ENCODE results near the gene PAXX.

Gene PAXX

GRCh38 chr9:137035507-137035834 is 43.2 kb downstream of the PAXX start:
- peak overlapping the region; percentile 84 for H3K27ac Mint-ChIP-seq (ENCODE audit: low read depth)
- no peak for ATAC-seq (replicated peaks; ENCODE audit: extremely low read depth, poor library complexity, severe bottlenecking)
- H3K4me1 Mint-ChIP-seq: peaks cover 37% of the 10 kb centered on the region
- no peaks in the 10 kb centered on the region for H3K9me3 Mint-ChIP-seq
- DNase-seq (ENCODE audit: low spot score in 2 of 2): no peak
- H3K4me3 Mint-ChIP-seq: peak overlapping the region; percentile 78
- peaks cover 9% of the 10 kb centered on the region for H3K36me3 Mint-ChIP-seq (ENCODE audit: insufficient read depth)
- no peaks in the 10 kb centered on the region for H3K27me3 Mint-ChIP-seq

DNA sequence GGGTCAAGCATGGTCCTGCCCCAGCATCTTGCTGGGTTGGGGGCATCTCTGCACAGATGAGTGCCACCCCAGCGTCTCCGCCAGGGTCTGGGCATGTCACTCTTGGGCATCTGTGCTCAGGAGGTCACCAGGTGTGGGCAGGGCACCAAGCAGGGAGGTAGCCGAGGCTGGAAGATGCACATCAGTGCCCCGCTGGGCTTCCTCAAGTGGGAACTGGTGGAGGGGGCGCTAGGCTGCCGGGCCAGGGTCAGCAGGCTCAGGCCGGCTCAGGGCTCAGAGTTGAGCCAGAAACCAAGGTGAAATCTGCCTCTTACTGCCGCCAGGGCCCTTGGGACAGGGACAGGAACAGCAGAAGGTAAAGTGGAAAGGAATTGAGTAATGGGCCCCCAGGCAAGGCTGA is 43.7 kb downstream of the PAXX start:
- ATAC-seq (replicated peaks; ENCODE audit: extremely low read depth, poor library complexity, severe bottlenecking) (no peak), DNase-seq (ENCODE audit: low spot score in 2 of 2) (no peak)
- peaks cover 6% of the 10 kb centered on the region for H3K36me3 Mint-ChIP-seq (ENCODE audit: insufficient read depth)
- H3K27ac Mint-ChIP-seq (ENCODE audit: low read depth): no peak overlapping the region
- H3K9me3 Mint-ChIP-seq: no peaks in the 10 kb centered on the region
- H3K4me1 Mint-ChIP-seq: peaks cover 32% of the 10 kb centered on the region
- H3K4me3 Mint-ChIP-seq: no peak overlapping the region
- H3K27me3 Mint-ChIP-seq: no peaks in the 10 kb centered on the region

DNA sequence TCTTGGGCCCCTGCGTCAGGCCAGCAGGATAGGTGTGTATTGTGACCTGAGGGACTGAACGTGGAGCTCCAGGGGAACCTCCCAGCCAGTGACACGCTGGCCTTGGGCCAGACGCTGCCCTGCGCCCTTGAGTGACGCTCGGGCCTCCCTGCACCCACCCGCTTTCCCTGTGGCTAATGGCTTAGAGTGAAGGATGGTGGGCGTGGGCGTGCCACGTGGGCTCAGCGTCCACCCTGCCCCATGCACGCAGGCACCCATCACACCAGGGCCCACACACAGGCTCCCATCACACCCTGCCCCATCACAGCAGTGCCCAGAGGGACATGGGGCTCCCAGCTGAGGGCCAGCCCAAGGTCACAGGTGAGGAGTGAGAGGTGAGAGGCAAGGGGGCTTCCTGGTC is 44.8 kb downstream of the PAXX start:
- H3K4me1 Mint-ChIP-seq: peaks cover 27% of the 10 kb centered on the region
- no peaks in the 10 kb centered on the region for H3K9me3 Mint-ChIP-seq
- H3K27me3 Mint-ChIP-seq: no peaks in the 10 kb centered on the region
- H3K27ac Mint-ChIP-seq (ENCODE audit: low read depth): no peak overlapping the region
- DNase-seq (ENCODE audit: low spot score in 2 of 2): no peak
- peaks cover 5% of the 10 kb centered on the region for H3K36me3 Mint-ChIP-seq (ENCODE audit: insufficient read depth)
- no peak for ATAC-seq (replicated peaks; ENCODE audit: extremely low read depth, poor library complexity, severe bottlenecking)
- no peak overlapping the region for H3K4me3 Mint-ChIP-seq

DNA sequence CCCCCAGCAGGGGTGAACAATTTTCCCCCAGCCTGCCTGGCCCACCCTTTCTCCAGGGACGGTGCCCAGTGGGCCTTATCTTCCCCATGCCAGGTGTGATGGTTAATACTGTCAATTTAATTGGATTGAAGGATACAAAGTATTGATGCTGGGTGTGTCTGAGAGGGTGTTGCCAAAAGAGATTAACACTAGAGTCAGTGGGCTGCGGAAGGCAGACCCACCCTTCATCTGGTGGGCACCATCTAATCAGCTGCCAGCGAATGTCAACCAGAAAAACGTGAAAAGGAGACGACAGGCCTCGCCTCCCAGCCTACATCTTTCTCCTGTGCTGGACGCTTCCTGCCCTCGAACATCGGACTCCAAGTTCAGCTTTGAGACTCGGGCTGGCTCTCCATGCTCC is 45.3 kb downstream of the PAXX start:
- peaks cover 22% of the 10 kb centered on the region for H3K4me1 Mint-ChIP-seq

GRCh38 chr9:137038916-137039315 is 46.7 kb downstream of the PAXX start:
- H3K4me1 Mint-ChIP-seq: peaks cover 14% of the 10 kb centered on the region
- DNase-seq (ENCODE audit: low spot score in 2 of 2) (no peak), ATAC-seq (replicated peaks; ENCODE audit: extremely low read depth, poor library complexity, severe bottlenecking) (no peak)
- no peak overlapping the region for H3K27ac Mint-ChIP-seq (ENCODE audit: low read depth)
- peaks cover 1% of the 10 kb centered on the region for H3K36me3 Mint-ChIP-seq (ENCODE audit: insufficient read depth)
- no peaks in the 10 kb centered on the region for H3K9me3 Mint-ChIP-seq
- no peaks in the 10 kb centered on the region for H3K27me3 Mint-ChIP-seq
- no peak overlapping the region for H3K4me3 Mint-ChIP-seq

More for the DNA sequence above, 45.3 kb downstream of the PAXX start:
- peaks cover 5% of the 10 kb centered on the region for H3K36me3 Mint-ChIP-seq (ENCODE audit: insufficient read depth)
- no peak overlapping the region for H3K4me3 Mint-ChIP-seq
- ATAC-seq (replicated peaks; ENCODE audit: extremely low read depth, poor library complexity, severe bottlenecking): no peak
- H3K9me3 Mint-ChIP-seq: no peaks in the 10 kb centered on the region
- no peaks in the 10 kb centered on the region for H3K27me3 Mint-ChIP-seq
- DNase-seq (ENCODE audit: low spot score in 2 of 2): no peak
- no peak overlapping the region for H3K27ac Mint-ChIP-seq (ENCODE audit: low read depth)

GRCh38 chr9:137039611-137040366 is 47.6 kb downstream of the PAXX start:
- H3K36me3 Mint-ChIP-seq (ENCODE audit: insufficient read depth): no peaks in the 10 kb centered on the region
- no peaks in the 10 kb centered on the region for H3K9me3 Mint-ChIP-seq
- no peak overlapping the region for H3K27ac Mint-ChIP-seq (ENCODE audit: low read depth)
- no peak overlapping the region for H3K4me3 Mint-ChIP-seq
- ATAC-seq (replicated peaks; ENCODE audit: extremely low read depth, poor library complexity, severe bottlenecking): no peak
- H3K27me3 Mint-ChIP-seq: no peaks in the 10 kb centered on the region
- H3K4me1 Mint-ChIP-seq: peaks cover 12% of the 10 kb centered on the region
- DNase-seq (ENCODE audit: low spot score in 2 of 2): no peak

GRCh38 chr9:137040568-137040967 is 48.3 kb downstream of the PAXX start:
- no peak overlapping the region for H3K27ac Mint-ChIP-seq (ENCODE audit: low read depth)
- no peaks in the 10 kb centered on the region for H3K9me3 Mint-ChIP-seq
- no peak for ATAC-seq (replicated peaks; ENCODE audit: extremely low read depth, poor library complexity, severe bottlenecking)
- no peak for DNase-seq (ENCODE audit: low spot score in 2 of 2)
- H3K36me3 Mint-ChIP-seq (ENCODE audit: insufficient read depth): no peaks in the 10 kb centered on the region
- H3K27me3 Mint-ChIP-seq: no peaks in the 10 kb centered on the region
- H3K4me1 Mint-ChIP-seq: peaks cover 10% of the 10 kb centered on the region
- no peak overlapping the region for H3K4me3 Mint-ChIP-seq

DNA sequence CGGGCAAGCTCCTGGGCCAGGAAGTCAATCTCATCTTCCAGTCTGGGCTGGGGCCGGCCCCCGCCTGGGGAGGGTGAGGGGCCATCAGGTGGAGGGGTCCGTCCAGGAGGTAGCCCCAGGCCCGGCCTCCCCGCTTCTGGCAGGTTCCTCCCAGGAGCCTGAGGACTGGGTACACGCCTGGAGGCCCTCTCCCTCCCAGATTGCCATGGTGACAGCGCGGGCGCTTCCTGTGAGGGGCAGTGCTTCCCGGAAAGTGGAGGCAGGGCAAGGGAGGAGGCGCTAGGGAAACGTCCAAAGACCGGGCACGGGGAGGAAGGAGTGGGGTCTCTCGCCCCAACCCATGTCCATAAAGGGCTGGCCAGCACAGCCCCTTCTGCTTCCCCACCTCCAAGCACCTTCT is 48.9 kb downstream of the PAXX start:
- no peaks in the 10 kb centered on the region for H3K9me3 Mint-ChIP-seq
- DNase-seq (ENCODE audit: low spot score in 2 of 2) (no peak), ATAC-seq (replicated peaks; ENCODE audit: extremely low read depth, poor library complexity, severe bottlenecking) (no peak)
- no peak overlapping the region for H3K27ac Mint-ChIP-seq (ENCODE audit: low read depth)
- no peaks in the 10 kb centered on the region for H3K27me3 Mint-ChIP-seq
- no peaks in the 10 kb centered on the region for H3K36me3 Mint-ChIP-seq (ENCODE audit: insufficient read depth)
- peaks cover 10% of the 10 kb centered on the region for H3K4me1 Mint-ChIP-seq
- no peak overlapping the region for H3K4me3 Mint-ChIP-seq

- no peak for ATAC-seq (replicated peaks; ENCODE audit: extremely low read depth, poor library complexity, severe bottlenecking)
- H3K4me1 Mint-ChIP-seq: peaks cover 15% of the 10 kb centered on the region
- H3K36me3 Mint-ChIP-seq (ENCODE audit: insufficient read depth): peaks cover 7% of the 10 kb centered on the region
- no peak overlapping the region for H3K27ac Mint-ChIP-seq (ENCODE audit: low read depth)
- H3K4me3 Mint-ChIP-seq: no peak overlapping the region
- H3K27me3 Mint-ChIP-seq: no peaks in the 10 kb centered on the region
- no peaks in the 10 kb centered on the region for H3K9me3 Mint-ChIP-seq
- DNase-seq (ENCODE audit: low spot score in 2 of 2): no peak
Observed at GRCh38 chr9:137042751-137043727, 50.8 kb downstream of the PAXX start.
